NT2/D1 (cell line): ENCODE data around the gene NEO1.
A peak's percentile ranks its signal among the peaks of the same experiment; 100 is the strongest.

ENCODE experiments used
- DNase-seq: peaks from one replicate; pipeline ENCODE4 v3.0.0-alpha.2; 2011; ENCODE audit warnings: low read depth, low spot score
- H3K27me3 ChIP-seq: 2 replicates; pipeline ENCODE4 v1.6.0; 2011; ENCODE audit warnings: mild to moderate bottlenecking; ENCODE audit not compliant: insufficient read length, insufficient read depth
- H3K36me3 ChIP-seq: 2 replicates; pipeline ENCODE4 v1.6.1; 2011; ENCODE audit warnings: mild to moderate bottlenecking, low read length, mixed read lengths; ENCODE audit not compliant: insufficient read depth, insufficient read length
- H3K4me1 ChIP-seq: 2 replicates; pipeline ENCODE4 v1.5.1; 2011; ENCODE audit not compliant: insufficient read depth, insufficient read length
- H3K4me3 ChIP-seq: 2 replicates; pipeline ENCODE4 v1.5.1; 2011; ENCODE audit warnings: low read depth; ENCODE audit not compliant: insufficient read length
- H3K9ac ChIP-seq: 2 replicates; pipeline ENCODE4 v1.6.0; 2011; ENCODE audit warnings: low read depth; ENCODE audit not compliant: insufficient read length
- H3K9me3 ChIP-seq: 2 replicates; pipeline ENCODE4 v1.5.1; 2011; ENCODE audit warnings: mild to moderate bottlenecking, low read length; ENCODE audit not compliant: insufficient read depth
- SUZ12 ChIP-seq: IDR thresholded peaks from 2 replicates; pipeline ENCODE4 v1.6.1; 2011; ENCODE audit not compliant: insufficient read length, insufficient read depth; ENCODE audit errors: extremely low read depth
- YY1 ChIP-seq: IDR thresholded peaks from 2 replicates; pipeline ENCODE4 v1.6.1; 2011; ENCODE audit not compliant: insufficient read length, insufficient read depth
- ZNF274 ChIP-seq: IDR thresholded peaks from 2 replicates; pipeline ENCODE4 v1.6.1; 2011; ENCODE audit warnings: mild to moderate bottlenecking, low read depth, low read length

NEO1 gene

GRCh38 chr15:73226093-73226814 is 174.0 kb downstream of the NEO1 start:
- Histone ChIP-seq H3K4me3 (no peak overlapping the region), H3K36me3 (no peaks in the 10 kb centered on the region), H3K9ac (peak overlapping the region; percentile 12), H3K27me3 (no peaks in the 10 kb centered on the region), H3K4me1 (no peaks in the 10 kb centered on the region), H3K9me3 (peaks cover 19% of the 10 kb centered on the region)
- DNase-seq = no peak
- no peak for TF ChIP-seq SUZ12

- Histone ChIP-seq H3K4me1 (no peaks in the 10 kb centered on the region), H3K9ac (no peak overlapping the region), H3K9me3 (peaks cover 17% of the 10 kb centered on the region), H3K4me3 (no peak overlapping the region), H3K36me3 (no peaks in the 10 kb centered on the region), H3K27me3 (no peaks in the 10 kb centered on the region)
- DNase-seq = no peak
- TF ChIP-seq SUZ12 = no peak
- TF ChIP-seq YY1 = no peak
- no peak for TF ChIP-seq ZNF274
Measured at GRCh38 chr15:73227433-73228056, 175.3 kb downstream of the NEO1 start.

- peaks cover 12% of the 10 kb centered on the region for H3K9me3 ChIP-seq
- TF ChIP-seq SUZ12 (no peak), YY1 (no peak), ZNF274 (no peak)
- H3K4me1 ChIP-seq = no peaks in the 10 kb centered on the region
- no peaks in the 10 kb centered on the region for H3K27me3 ChIP-seq
- H3K9ac ChIP-seq = no peak overlapping the region
- DNase-seq = no peak
- H3K4me3 ChIP-seq = no peak overlapping the region
- H3K36me3 ChIP-seq = no peaks in the 10 kb centered on the region
Measured at GRCh38 chr15:73228128-73228646, 175.9 kb downstream of the NEO1 start.

GRCh38 chr15:73231661-73232419 is 179.6 kb downstream of the NEO1 start:
- Histone ChIP-seq H3K4me1 (no peaks in the 10 kb centered on the region), H3K27me3 (no peaks in the 10 kb centered on the region), H3K4me3 (no peak overlapping the region), H3K36me3 (peaks cover 3% of the 10 kb centered on the region), H3K9me3 (peaks cover 8% of the 10 kb centered on the region; the same call in 1 of the 2 replicates), H3K9ac (no peak overlapping the region)
- no peak for DNase-seq
- TF ChIP-seq ZNF274 (no peak), SUZ12 (no peak), YY1 (no peak)

- Histone ChIP-seq H3K9ac (no peak overlapping the region), H3K27me3 (no peaks in the 10 kb centered on the region), H3K9me3 (peaks cover 8% of the 10 kb centered on the region; the same call in 1 of the 2 replicates), H3K4me1 (no peaks in the 10 kb centered on the region), H3K4me3 (no peak overlapping the region), H3K36me3 (peaks cover 3% of the 10 kb centered on the region)
- no peak for DNase-seq
- TF ChIP-seq YY1 (no peak), SUZ12 (no peak), ZNF274 (no peak)
Measured at GRCh38 chr15:73232776-73233175, 180.5 kb downstream of the NEO1 start.

GRCh38 chr15:73233623-73234022 is 181.4 kb downstream of the NEO1 start:
- Histone ChIP-seq H3K4me3 (no peak overlapping the region), H3K36me3 (peaks cover 3% of the 10 kb centered on the region), H3K4me1 (no peaks in the 10 kb centered on the region), H3K9ac (no peak overlapping the region), H3K27me3 (no peaks in the 10 kb centered on the region), H3K9me3 (peaks cover 8% of the 10 kb centered on the region; the same call in 1 of the 2 replicates)
- DNase-seq = no peak
- TF ChIP-seq YY1 = no peak
- TF ChIP-seq SUZ12 = no peak
- TF ChIP-seq ZNF274 = no peak

- Histone ChIP-seq H3K9me3 (no peaks in the 10 kb centered on the region), H3K36me3 (peaks cover 3% of the 10 kb centered on the region), H3K9ac (no peak overlapping the region), H3K4me1 (no peaks in the 10 kb centered on the region), H3K4me3 (no peak overlapping the region), H3K27me3 (no peaks in the 10 kb centered on the region)
- TF ChIP-seq YY1 = no peak
- no peak for TF ChIP-seq SUZ12
- no peak for TF ChIP-seq ZNF274
- DNase-seq = peak; percentile 6
Measured at GRCh38 chr15:73237910-73238309, 185.6 kb downstream of the NEO1 start.
